ENCODE data around the gene NACC2.

NACC2 gene

DNA sequence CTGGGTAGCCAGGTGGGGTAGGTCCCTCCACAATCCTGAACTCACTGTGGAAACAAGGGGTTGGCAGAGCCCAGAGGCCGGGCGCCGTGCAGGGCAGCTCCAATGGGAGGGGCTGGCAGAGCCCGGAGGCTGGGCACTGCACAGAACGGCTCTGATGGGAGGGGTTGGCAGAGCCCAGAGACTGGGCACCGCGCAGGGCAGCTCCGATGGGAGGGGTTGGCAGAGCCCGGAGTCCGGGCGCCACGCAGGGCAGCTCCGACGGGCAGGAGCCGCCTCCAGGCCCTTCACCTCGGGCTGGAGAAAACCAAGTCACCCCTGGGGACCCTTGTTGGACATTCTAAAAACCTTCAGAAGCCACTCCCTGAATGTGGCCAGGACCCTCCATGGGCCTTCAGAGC, 9.3 kb downstream of the NACC2 start:
- no peak for TF ChIP-seq CTCF (IDR thresholded peaks at IDR 0.05)
- TF ChIP-seq ZFX (IDR thresholded peaks at IDR 0.05; ENCODE audit: borderline replicate concordance), result no peak
- no peak overlapping the region for H3K27ac ChIP-seq

- TF ChIP-seq CTCF (IDR thresholded peaks at IDR 0.05), result no peak
- TF ChIP-seq ZFX (IDR thresholded peaks at IDR 0.05; ENCODE audit: borderline replicate concordance), result no peak
- no peak overlapping the region for H3K27ac ChIP-seq
Measured at GRCh38 chr9:136084063-136084944, 10.8 kb downstream of the NACC2 start.

GRCh38 chr9:136083558-136084062, 11.5 kb downstream of the NACC2 start:
- TF ChIP-seq ZFX (IDR thresholded peaks at IDR 0.05; ENCODE audit: borderline replicate concordance), result no peak
- TF ChIP-seq CTCF (IDR thresholded peaks at IDR 0.05), result no peak
- no peak overlapping the region for H3K27ac ChIP-seq

GRCh38 chr9:136082496-136083361, 12.4 kb downstream of the NACC2 start:
- H3K27ac ChIP-seq, result no peak overlapping the region
- no peak for TF ChIP-seq CTCF (IDR thresholded peaks at IDR 0.05)
- no peak for TF ChIP-seq ZFX (IDR thresholded peaks at IDR 0.05; ENCODE audit: borderline replicate concordance)

GRCh38 chr9:136081826-136082495, 13.1 kb downstream of the NACC2 start:
- no peak overlapping the region for H3K27ac ChIP-seq
- TF ChIP-seq CTCF (IDR thresholded peaks at IDR 0.05), result no peak
- TF ChIP-seq ZFX (IDR thresholded peaks at IDR 0.05; ENCODE audit: borderline replicate concordance), result no peak

GRCh38 chr9:136081113-136081825, 13.8 kb downstream of the NACC2 start:
- no peak overlapping the region for H3K27ac ChIP-seq
- TF ChIP-seq CTCF (IDR thresholded peaks at IDR 0.05) (no peak), ZFX (IDR thresholded peaks at IDR 0.05; ENCODE audit: borderline replicate concordance) (no peak)

Data from 22Rv1 (cell line).